Measurements from ENCODE around the gene RHBDL2. TPM values are rescaled to one million over a fixed set of nuclear protein-coding genes. Genes with fewer than 3 reads are reported as not detected.

RHBDL2 gene
- total and polyA plus RNA-seq, 4 donors, result 0.57 TPM; not detected in 3

DNA sequence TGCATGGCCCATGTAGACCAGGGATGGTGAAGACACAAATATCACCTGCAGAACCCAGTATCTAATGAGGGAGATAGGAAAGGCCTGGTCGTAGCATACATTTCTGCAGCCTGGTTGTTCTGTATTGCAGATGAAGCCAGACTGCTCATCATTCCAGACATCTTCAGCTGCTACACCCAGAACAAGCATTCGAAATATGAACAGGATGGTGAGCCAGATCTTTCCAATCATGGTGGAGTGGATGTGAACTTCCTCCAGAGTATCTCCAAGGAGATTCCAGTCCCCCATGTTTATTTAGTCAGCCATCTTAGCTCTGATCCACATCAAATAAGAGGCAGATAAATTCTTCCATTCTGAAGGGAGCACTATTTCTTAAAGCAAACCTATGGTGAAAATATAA is 65.8 kb downstream of the RHBDL2 start:
- no peak overlapping the region for H3K4me3 ChIP-seq (ENCODE audit: low read length in 2 of 2)
- H3K27me3 ChIP-seq (ENCODE audit: control insufficient read depth in 1 of 2, insufficient read depth in 2 of 2, low read length in 1 of 2), result no peaks in the 10 kb centered on the region
- WGBS, 2 donors, result 86 to 87% methylated on average over 2 of the region's 2 CpGs
- no peak overlapping the region for H3K27ac ChIP-seq (ENCODE audit: low read depth in 1 of 2, low read length in 2 of 2)
- ATAC-seq (ENCODE audit: low FRiP score) (no peak), DNase-seq (no peak)
- peaks cover 0 to 4% of the 10 kb centered on the region in 2 donors for H3K4me1 ChIP-seq (ENCODE audit: control insufficient read depth in 1 of 2, insufficient read depth in 2 of 2, low read length in 2 of 2)
- no peaks in the 10 kb centered on the region for H3K36me3 ChIP-seq (ENCODE audit: control insufficient read depth in 1 of 2, insufficient read depth in 2 of 2, low read length in 1 of 2)
- H3K9me3 ChIP-seq (ENCODE audit: control insufficient read depth, low read length), result no peaks in the 10 kb centered on the region
- intact Hi-C loops (cut with DNase I), result loop anchor here (10.0 kb wide), 2 partner anchors 119 to 219 kb away; partner anchors contain the start of gene AKIRIN1 (in 1 of the 2)

DNA sequence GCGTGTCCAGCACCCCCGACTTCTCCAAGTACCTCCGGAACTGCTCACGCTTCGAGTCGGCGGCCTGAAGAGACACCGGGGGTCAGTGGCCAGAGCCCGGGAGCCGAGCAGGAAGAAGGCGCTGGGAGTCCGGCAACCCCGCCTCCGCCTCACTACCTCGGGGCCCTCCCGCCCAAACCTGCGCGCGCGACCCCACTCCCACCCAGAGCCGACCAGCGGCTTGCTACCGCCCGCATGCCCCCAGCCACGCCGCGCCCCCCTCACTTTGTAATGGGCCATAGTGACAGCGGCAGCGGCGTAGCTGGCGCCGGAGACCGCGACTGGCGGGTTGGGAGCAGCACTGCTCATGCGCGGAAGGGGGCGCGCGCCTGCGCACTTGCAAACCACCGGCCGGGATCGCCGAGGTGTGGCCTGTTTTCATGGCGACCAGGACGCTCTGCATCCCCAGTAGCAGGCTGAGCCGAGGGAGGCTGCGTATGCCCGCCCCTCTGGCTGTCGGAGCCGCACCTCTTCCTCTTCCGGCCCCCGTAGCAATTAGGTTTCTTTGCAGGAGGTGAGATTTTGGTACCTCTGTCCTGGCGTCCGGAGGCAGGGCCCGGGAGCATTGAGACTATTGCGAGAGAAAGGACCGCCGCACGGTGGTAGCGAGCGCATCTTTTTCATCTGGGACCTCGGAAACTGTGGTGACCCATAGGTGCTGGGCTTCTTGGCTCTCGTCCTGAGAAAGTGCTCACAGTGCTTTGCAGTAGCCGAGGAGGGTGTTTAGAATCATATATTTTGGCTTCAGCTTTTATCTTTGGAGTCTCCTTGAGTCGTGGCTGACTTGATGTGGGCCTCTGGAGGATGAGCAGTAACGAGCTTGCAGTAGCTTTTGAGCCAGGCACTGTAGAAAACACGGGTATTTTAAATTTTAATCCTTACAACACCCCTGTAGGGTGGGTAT is 68.3 kb downstream of the RHBDL2 start, which contains the start of gene MYCBP:
MYCBP (minus strand) TSS at position 322 of the 943 bp plus-strand sequence; CDS start at position 279, 43 bp downstream.
- Histone ChIP-seq H3K4me1 (ENCODE audit: control insufficient read depth in 1 of 2, insufficient read depth in 2 of 2, low read length in 2 of 2) (peaks cover 0 to 4% of the 10 kb centered on the region in 2 donors), H3K27me3 (ENCODE audit: control insufficient read depth in 1 of 2, insufficient read depth in 2 of 2, low read length in 1 of 2) (no peaks in the 10 kb centered on the region), H3K4me3 (ENCODE audit: low read length in 2 of 2) (peak within 1 kb of the TSS; percentile 62 to 64), H3K9me3 (ENCODE audit: control insufficient read depth, low read length) (no peaks in the 10 kb centered on the region), H3K36me3 (ENCODE audit: control insufficient read depth in 1 of 2, insufficient read depth in 2 of 2, low read length in 1 of 2) (no peaks in the 10 kb centered on the region), H3K27ac (ENCODE audit: low read depth in 1 of 2, low read length in 2 of 2) (no peak within 1 kb of the TSS)
- WGBS, 2 donors, result 0% methylated on average over 63 to 69 of the region's 69 CpGs
- ATAC-seq (ENCODE audit: low FRiP score) (peak; percentile 98), DNase-seq (peak; percentile 97 to 99)
- intact Hi-C loops (cut with DNase I), result loop anchor here (10.0 kb wide), 2 partner anchors 122 to 222 kb away; partner anchors contain the start of gene AKIRIN1 (in 1 of the 2)

DNA sequence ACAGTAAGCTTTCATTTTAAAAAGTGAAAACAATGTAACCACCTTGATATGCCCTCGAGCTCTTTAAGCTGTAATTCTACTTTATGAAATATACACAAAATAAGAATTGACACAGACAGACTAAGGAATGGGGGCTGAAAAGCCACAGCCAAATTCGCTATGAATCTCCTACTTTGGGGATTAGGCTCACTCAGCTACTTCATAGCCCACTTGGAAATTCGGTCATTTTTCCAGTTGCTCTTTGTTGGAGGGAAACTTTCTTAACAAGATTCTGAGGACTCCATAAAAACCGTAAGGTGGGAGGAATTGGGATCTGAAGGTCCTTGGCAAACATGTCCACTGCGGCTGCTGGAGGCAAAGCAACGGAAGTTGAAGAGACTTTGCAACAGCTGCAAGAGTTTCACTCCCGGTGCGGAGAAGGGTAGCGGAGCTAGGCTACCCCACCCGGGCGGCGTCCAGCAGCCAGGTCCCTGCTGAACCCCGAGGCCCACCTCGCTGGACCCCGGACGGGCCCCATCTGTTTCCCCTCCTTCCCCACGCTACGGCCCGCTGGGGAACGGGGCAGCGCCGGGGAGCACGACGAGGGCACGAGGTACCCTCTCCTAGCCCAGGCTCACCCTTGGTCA is 69.1 kb downstream of the RHBDL2 start:
- Histone ChIP-seq H3K27me3 (ENCODE audit: control insufficient read depth in 1 of 2, insufficient read depth in 2 of 2, low read length in 1 of 2) (no peaks in the 10 kb centered on the region), H3K9me3 (ENCODE audit: control insufficient read depth, low read length) (no peaks in the 10 kb centered on the region), H3K36me3 (ENCODE audit: control insufficient read depth in 1 of 2, insufficient read depth in 2 of 2, low read length in 1 of 2) (no peaks in the 10 kb centered on the region), H3K27ac (ENCODE audit: low read depth in 1 of 2, low read length in 2 of 2) (no peak overlapping the region), H3K4me3 (ENCODE audit: low read length in 2 of 2) (peak overlapping the region; percentile 29 to 64), H3K4me1 (ENCODE audit: control insufficient read depth in 1 of 2, insufficient read depth in 2 of 2, low read length in 2 of 2) (peaks cover 0 to 4% of the 10 kb centered on the region in 2 donors)
- 4% methylated on average over 25 of the region's 25 CpGs for WGBS, 2 donors
- ATAC-seq (ENCODE audit: low FRiP score), result peak; percentile 29
- no peak for DNase-seq
- intact Hi-C loops (cut with DNase I), result loop anchor here (10.0 kb wide), 2 partner anchors 122 to 222 kb away; partner anchors contain the start of gene AKIRIN1 (in 1 of the 2)

DNA sequence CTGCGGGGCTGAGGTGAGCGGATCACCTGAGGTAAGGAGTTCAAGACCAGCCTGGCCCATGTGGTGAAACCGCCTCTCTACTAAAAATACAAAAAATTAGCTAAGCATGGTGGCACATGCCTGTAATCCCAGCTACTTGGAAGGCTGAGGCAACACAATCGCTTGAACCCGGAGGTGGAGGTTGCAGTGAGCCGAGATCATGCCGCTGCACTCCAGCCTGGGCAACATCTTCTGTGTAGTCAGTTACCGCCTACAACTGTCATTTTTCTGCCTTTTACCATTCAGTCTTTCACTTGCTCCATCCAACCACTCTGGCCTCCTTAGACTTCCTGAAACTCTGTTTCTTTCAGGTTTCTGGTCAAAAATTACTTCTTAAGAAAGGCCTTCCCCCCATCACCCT is 70.6 kb downstream of the RHBDL2 start:
- no peak for DNase-seq
- H3K36me3 ChIP-seq (ENCODE audit: control insufficient read depth in 1 of 2, insufficient read depth in 2 of 2, low read length in 1 of 2), result no peaks in the 10 kb centered on the region
- H3K9me3 ChIP-seq (ENCODE audit: control insufficient read depth, low read length), result no peaks in the 10 kb centered on the region
- H3K4me3 ChIP-seq (ENCODE audit: low read length in 2 of 2), result no peak overlapping the region
- H3K27me3 ChIP-seq (ENCODE audit: control insufficient read depth in 1 of 2, insufficient read depth in 2 of 2, low read length in 1 of 2), result no peaks in the 10 kb centered on the region
- peaks cover 0 to 4% of the 10 kb centered on the region in 2 donors for H3K4me1 ChIP-seq (ENCODE audit: control insufficient read depth in 1 of 2, insufficient read depth in 2 of 2, low read length in 2 of 2)
- no peak for ATAC-seq (ENCODE audit: low FRiP score)
- intact Hi-C loops (cut with DNase I), result loop anchor here (10.0 kb wide), 2 partner anchors 124 to 224 kb away; partner anchors contain the start of gene AKIRIN1 (in 1 of the 2)
- H3K27ac ChIP-seq (ENCODE audit: low read depth in 1 of 2, low read length in 2 of 2), result no peak overlapping the region
- 93 to 96% methylated on average over 8 of the region's 8 CpGs for WGBS, 2 donors

DNA sequence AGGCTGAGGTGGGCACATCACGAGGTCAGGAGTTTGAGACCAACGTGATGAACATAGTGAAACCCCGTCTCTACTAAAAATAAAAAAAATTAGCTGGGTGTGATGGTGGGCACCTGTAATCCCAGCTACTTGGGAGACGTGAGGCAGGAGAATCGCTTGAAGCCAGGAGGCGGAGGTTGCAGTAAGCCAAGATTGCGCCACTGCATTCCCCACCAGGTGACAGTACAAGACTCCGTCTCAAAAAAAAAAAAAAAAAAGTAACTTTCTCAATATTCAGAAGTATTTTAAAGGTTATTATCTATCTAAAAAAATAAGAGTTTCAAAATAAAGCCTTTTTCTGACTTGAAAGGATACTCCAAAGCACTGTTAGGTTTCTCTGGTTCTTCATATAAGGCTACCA is 74.4 kb downstream of the RHBDL2 start:
- DNase-seq (no peak), ATAC-seq (ENCODE audit: low FRiP score) (no peak)
- Histone ChIP-seq H3K27ac (ENCODE audit: low read depth in 1 of 2, low read length in 2 of 2) (no peak overlapping the region), H3K4me1 (ENCODE audit: control insufficient read depth in 1 of 2, insufficient read depth in 2 of 2, low read length in 2 of 2) (peaks cover 0 to 3% of the 10 kb centered on the region in 2 donors), H3K36me3 (ENCODE audit: control insufficient read depth in 1 of 2, insufficient read depth in 2 of 2, low read length in 1 of 2) (peaks cover 0 to 3% of the 10 kb centered on the region in 2 donors), H3K27me3 (ENCODE audit: control insufficient read depth in 1 of 2, insufficient read depth in 2 of 2, low read length in 1 of 2) (no peaks in the 10 kb centered on the region), H3K4me3 (ENCODE audit: low read length in 2 of 2) (no peak overlapping the region), H3K9me3 (ENCODE audit: control insufficient read depth, low read length) (no peaks in the 10 kb centered on the region)
- intact Hi-C loops (cut with DNase I), result no loop called here
- 95 to 98% methylated on average over 8 of the region's 8 CpGs for WGBS, 2 donors

DNA sequence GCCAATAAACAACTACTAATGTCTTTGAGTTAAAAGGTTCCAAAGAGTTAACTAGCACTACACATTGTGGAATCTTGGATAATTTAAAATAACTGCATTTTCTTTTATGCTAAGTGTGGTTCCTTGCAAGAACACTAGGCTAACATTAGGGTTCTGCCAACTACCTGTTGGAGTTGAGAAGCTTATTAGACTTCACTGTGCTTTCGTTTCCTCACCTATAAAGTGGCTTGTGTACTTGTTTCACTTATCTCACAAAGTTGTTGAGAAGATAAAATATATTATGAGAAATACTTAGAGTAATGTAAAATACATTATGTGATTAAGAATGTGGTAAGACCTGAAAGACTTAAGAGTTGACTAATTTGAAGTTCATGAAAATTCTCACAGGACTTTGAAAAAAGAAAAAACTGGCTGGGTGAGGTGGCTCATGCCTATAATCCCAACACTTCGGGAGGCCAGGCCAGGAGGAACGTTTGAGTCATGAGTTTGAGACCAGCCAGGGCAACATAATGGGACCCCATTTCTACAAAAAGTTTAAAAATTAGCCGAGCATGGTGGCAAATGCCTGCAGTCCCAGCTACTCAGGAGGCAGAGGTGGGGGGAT is 76.4 kb downstream of the RHBDL2 start:
- 82 to 86% methylated on average over 4 of the region's 4 CpGs for WGBS, 2 donors
- H3K4me1 ChIP-seq (ENCODE audit: control insufficient read depth in 1 of 2, insufficient read depth in 2 of 2, low read length in 2 of 2), result peaks cover 0 to 5% of the 10 kb centered on the region in 2 donors
- peaks cover 0 to 3% of the 10 kb centered on the region in 2 donors for H3K36me3 ChIP-seq (ENCODE audit: control insufficient read depth in 1 of 2, insufficient read depth in 2 of 2, low read length in 1 of 2)
- intact Hi-C loops (cut with DNase I), result no loop called here
- ATAC-seq (ENCODE audit: low FRiP score) (no peak), DNase-seq (no peak)
- no peaks in the 10 kb centered on the region for H3K9me3 ChIP-seq (ENCODE audit: control insufficient read depth, low read length)
- H3K27me3 ChIP-seq (ENCODE audit: control insufficient read depth in 1 of 2, insufficient read depth in 2 of 2, low read length in 1 of 2), result no peaks in the 10 kb centered on the region
- H3K4me3 ChIP-seq (ENCODE audit: low read length in 2 of 2), result no peak overlapping the region
- H3K27ac ChIP-seq (ENCODE audit: low read depth in 1 of 2, low read length in 2 of 2), result no peak overlapping the region

DNA sequence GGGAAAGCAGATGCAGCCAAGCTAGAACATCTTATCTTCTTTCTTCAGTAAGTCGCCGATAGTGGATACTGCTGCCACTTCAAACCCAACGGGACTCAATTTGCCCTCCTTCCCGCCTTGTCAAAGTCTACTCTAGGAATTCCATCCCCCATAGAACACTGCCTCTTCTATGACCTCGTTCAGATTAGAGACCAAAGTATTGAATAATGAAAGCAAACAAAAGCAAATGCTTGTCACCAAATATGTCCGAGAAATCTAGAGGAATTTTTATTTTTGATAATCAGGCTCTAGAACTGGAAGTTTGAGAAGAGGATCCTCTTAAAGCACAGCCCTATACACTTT is 81.2 kb downstream of the RHBDL2 start:
- no peak for ATAC-seq (ENCODE audit: low FRiP score)
- peaks cover 2 to 6% of the 10 kb centered on the region in 2 donors for H3K4me1 ChIP-seq (ENCODE audit: control insufficient read depth in 1 of 2, insufficient read depth in 2 of 2, low read length in 2 of 2)
- peaks cover 0 to 3% of the 10 kb centered on the region in 2 donors for H3K36me3 ChIP-seq (ENCODE audit: control insufficient read depth in 1 of 2, insufficient read depth in 2 of 2, low read length in 1 of 2)
- intact Hi-C loops (cut with DNase I), result no loop called here
- no peak overlapping the region for H3K27ac ChIP-seq (ENCODE audit: low read depth in 1 of 2, low read length in 2 of 2)
- no peak for DNase-seq
- 1 to 3% methylated on average over 6 of the region's 6 CpGs for WGBS, 2 donors
- H3K9me3 ChIP-seq (ENCODE audit: control insufficient read depth, low read length), result no peaks in the 10 kb centered on the region
- no peaks in the 10 kb centered on the region for H3K27me3 ChIP-seq (ENCODE audit: control insufficient read depth in 1 of 2, insufficient read depth in 2 of 2, low read length in 1 of 2)
- H3K4me3 ChIP-seq (ENCODE audit: low read length in 2 of 2), result peak overlapping the region; percentile 91 to 97
